HEK293 (cell line): ENCODE results near the gene CSNK1G2.
A peak's percentile ranks its signal among the peaks of the same experiment; 100 is the strongest.

ENCODE experiments used
- GLI2 ChIP-seq: fragments of 450-650 bp; formaldehyde crosslinking; IDR thresholded peaks from 2 replicates; pipeline ENCODE4; 2017; ENCODE audit warnings: missing biosample characterization, missing genetic modification characterization, low read depth, borderline replicate concordance
- KLF8 ChIP-seq: fragments of 450-650 bp; formaldehyde crosslinking; IDR thresholded peaks from 2 replicates; pipeline ENCODE4 v1.5.1; 2016; ENCODE audit warnings: missing biosample characterization, missing genetic modification characterization
- MEIS1 ChIP-seq: sonication (generic); formaldehyde crosslinking; IDR thresholded peaks from 2 replicates; pipeline ENCODE4 v1.8.1; 2022; ENCODE audit warnings: missing genetic modification reagents, mild to moderate bottlenecking, borderline replicate concordance
- PRDM10 ChIP-seq: fragments of 450-650 bp; formaldehyde crosslinking; IDR thresholded peaks from 2 replicates; pipeline ENCODE4 v1.5.1; 2016; ENCODE audit warnings: missing biosample characterization, missing genetic modification characterization
- SETDB1 ChIP-seq: IDR thresholded peaks from one replicate; pipeline ENCODE4 v1.6.1; 2017; ENCODE audit warnings: mild to moderate bottlenecking, low read length, moderate library complexity, mixed read lengths; ENCODE audit not compliant: insufficient read length
- ZBTB17 ChIP-seq: fragments of 450-650 bp; formaldehyde crosslinking; IDR thresholded peaks from 2 replicates; pipeline ENCODE4 v1.5.1; 2016; ENCODE audit warnings: missing biosample characterization, missing genetic modification characterization
- ZBTB26 ChIP-seq: fragments of 450-650 bp; formaldehyde crosslinking; optimal IDR thresholded peaks from 2 replicates; pipeline ENCODE3; 2016; ENCODE audit warnings: missing biosample characterization, mild to moderate bottlenecking, missing genetic modification characterization
- ZFP3 ChIP-seq: fragments of 450-650 bp; formaldehyde crosslinking; IDR thresholded peaks from 2 replicates; pipeline ENCODE4 v1.5.1; 2016; ENCODE audit warnings: low read depth, missing biosample characterization, missing genetic modification characterization
- ZNF112 ChIP-seq: fragments of 450-650 bp; formaldehyde crosslinking; IDR thresholded peaks from 2 replicates; pipeline ENCODE4 v1.5.0; 2017; ENCODE audit warnings: missing biosample characterization, missing genetic modification characterization
- ZNF223 ChIP-seq: fragments of 450-650 bp; formaldehyde crosslinking; IDR thresholded peaks from 2 replicates; pipeline ENCODE4 v1.5.1; 2016; ENCODE audit warnings: missing biosample characterization, missing genetic modification characterization
- ZNF23 ChIP-seq: fragments of 450-650 bp; formaldehyde crosslinking; IDR thresholded peaks from 2 replicates; pipeline ENCODE4 v1.5.1; 2016; ENCODE audit warnings: missing biosample characterization, missing genetic modification characterization, borderline replicate concordance
- ZNF280D ChIP-seq: fragments of 450-650 bp; formaldehyde crosslinking; IDR thresholded peaks from 2 replicates; pipeline ENCODE4 v1.5.1; 2016; ENCODE audit warnings: missing biosample characterization, missing genetic modification characterization
- ZNF391 ChIP-seq: fragments of 450-650 bp; formaldehyde crosslinking; IDR thresholded peaks from 2 replicates; pipeline ENCODE4 v1.5.1; 2016; ENCODE audit warnings: low read depth, missing biosample characterization, missing genetic modification characterization, borderline replicate concordance
- ZNF518A ChIP-seq: fragments of 450-650 bp; formaldehyde crosslinking; conservative IDR thresholded peaks from 2 replicates; pipeline ENCODE4 v1.5.1; 2016; ENCODE audit warnings: low read depth, missing biosample characterization, missing genetic modification characterization
- ZNF629 ChIP-seq: fragments of 450-650 bp; formaldehyde crosslinking; IDR thresholded peaks from 2 replicates; pipeline ENCODE4 v1.5.1; 2017; ENCODE audit warnings: missing biosample characterization, missing genetic modification characterization
- ZNF704 ChIP-seq: fragments of 450-650 bp; formaldehyde crosslinking; IDR thresholded peaks from 2 replicates; pipeline ENCODE4 v1.5.1; 2016; ENCODE audit warnings: missing biosample characterization, missing genetic modification characterization
- ZNF747 ChIP-seq: fragments of 450-650 bp; formaldehyde crosslinking; IDR thresholded peaks from 2 replicates; pipeline ENCODE4 v1.5.1; 2016; ENCODE audit warnings: missing biosample characterization, missing genetic modification characterization
- ZNF791 ChIP-seq: fragments of 450-650 bp; formaldehyde crosslinking; IDR thresholded peaks from 2 replicates; pipeline ENCODE4 v1.5.1; 2016; ENCODE audit warnings: missing biosample characterization, missing genetic modification characterization
- ZSCAN16 ChIP-seq: fragments of 450-650 bp; formaldehyde crosslinking; IDR thresholded peaks from 2 replicates; pipeline ENCODE4 v1.5.1; 2016; ENCODE audit warnings: missing biosample characterization, missing genetic modification characterization

CSNK1G2 gene

GRCh38 chr19:1935484-1936208 lies 5.3 kb upstream of the CSNK1G2 start (continued):
- TF ChIP-seq ZNF518A (0 out of 2 replicates have a peak, but pooled peaks have one; percentile 35), ZBTB26 (no peak), ZNF747 (no peak), PRDM10 (tag by site-specific recombination) (no peak), ZNF704 (no peak), ZNF23 (tag by site-specific recombination) (peak; percentile 100), ZBTB17 (peak; percentile 100), ZFP3 (no peak), ZSCAN16 (tag by site-specific recombination) (no peak), ZNF223 (tag by site-specific recombination) (no peak), GLI2 (no peak), MEIS1 (no peak), ZNF791 (tag by site-specific recombination) (no peak), KLF8 (peak; percentile 74), ZNF280D (tag by site-specific recombination) (peak; percentile 56; the same call in 1 of the 2 replicates), ZNF391 (tag by site-specific recombination) (no peak), ZNF629 (tag by site-specific recombination) (0 out of 2 replicates have a peak, but pooled peaks have one; percentile 12), ZNF112 (tag by site-specific recombination) (no peak), SETDB1 (peak; percentile 70)
